Naive thymus-derived CD4-positive, alpha-beta T cell (primary cell): ENCODE results near the gene ARSG. TPM values are rescaled to one million over a fixed set of nuclear protein-coding genes. Genes with fewer than 3 reads are reported as not detected.

Source experiments
- ATAC-seq: fragments of 150-1000 bp; cut with Tn5 transposase; 2 replicates; pipeline ENCODE4 v1.10.0; 2021; ENCODE audit warnings: mild to moderate bottlenecking, moderate library complexity
- CTCF ChIA-PET: fragments of 350-600 bp; sonication (Branson Sonifier 250); formaldehyde crosslinking; loops from one replicate; lab custom pipeline; 2021; ENCODE audit warnings: antibody characterized with exemption; lab: Charles Lee
- POLR2A ChIA-PET: fragments of 350-600 bp; sonication (Branson Sonifier 250); formaldehyde crosslinking; loops from one replicate; lab custom pipeline; 2021; ENCODE audit warnings: antibody characterized with exemption, inconsistent platforms; lab: Charles Lee
- DNase-seq, 9 donors: peaks; one replicate each; pipeline versions ENCODE4 v3.0.0 to v3.0.0-alpha.2; 2020 to 2022; ENCODE audit warnings: mixed read lengths in 1 of 9
- H3K27ac ChIP-seq: one replicate; pipeline ENCODE4 v1.7.0; 2013; ENCODE audit warnings: mild to moderate bottlenecking, low read depth, low read length, moderate library complexity
- H3K27me3 ChIP-seq, 2 donors: one replicate each; pipeline ENCODE4 v1.7.0; 2013; ENCODE audit warnings: low read length in 2 of 2, mild to moderate bottlenecking in 2 of 2, moderate library complexity in 2 of 2; ENCODE audit not compliant: control insufficient read depth in 2 of 2, insufficient read depth in 2 of 2
- H3K36me3 ChIP-seq, 3 experiments: 1 replicate in 2 of 3; 2 replicates in 1 of 3; pipeline ENCODE4 v1.7.0; 2013; ENCODE audit warnings: low read length in 3 of 3, mild to moderate bottlenecking in 3 of 3, moderate library complexity in 1 of 3; ENCODE audit not compliant: insufficient read depth in 3 of 3, control insufficient read depth in 2 of 3
- H3K4me1 ChIP-seq, 2 donors: one replicate each; pipeline ENCODE4 v1.7.0; 2013; ENCODE audit warnings: low read length in 2 of 2, mild to moderate bottlenecking in 2 of 2, moderate library complexity in 1 of 2; ENCODE audit not compliant: control insufficient read depth in 2 of 2, insufficient read depth in 2 of 2
- H3K4me3 ChIP-seq: 2 replicates; pipeline ENCODE4 v1.7.0; 2013; ENCODE audit warnings: mild to moderate bottlenecking, low read length
- H3K9me3 ChIP-seq, 3 experiments: 1 replicate in 2 of 3; 2 replicates in 1 of 3; pipeline ENCODE4 v1.7.0; 2013; ENCODE audit warnings: low read length in 3 of 3; ENCODE audit not compliant: control insufficient read depth in 2 of 3
- H3K27ac Mint-ChIP-seq, 9 donors: one replicate each; pipeline ENCODE4 v1.8.0; 2020 to 2022; ENCODE audit warnings: mixed read lengths in 9 of 9, mild to moderate bottlenecking in 8 of 9, moderate library complexity in 5 of 9, inconsistent platforms in 2 of 9
- H3K27me3 Mint-ChIP-seq, 5 donors: one replicate each; pipeline ENCODE4 v1.8.0; 2021 to 2022; ENCODE audit warnings: mixed read lengths in 5 of 5, mild to moderate bottlenecking in 1 of 5
- H3K36me3 Mint-ChIP-seq, 5 donors: one replicate each; pipeline ENCODE4 v1.8.0; 2020 to 2022; ENCODE audit warnings: mixed read lengths in 5 of 5, mild to moderate bottlenecking in 3 of 5, inconsistent platforms in 1 of 5
- H3K4me1 Mint-ChIP-seq, 7 donors: one replicate each; pipeline ENCODE4 v1.8.0; 2020 to 2022; ENCODE audit warnings: mixed read lengths in 7 of 7, mild to moderate bottlenecking in 3 of 7, inconsistent platforms in 1 of 7
- H3K4me3 Mint-ChIP-seq, 10 donors: one replicate each; pipeline ENCODE4 v1.8.0; 2020 to 2022; ENCODE audit warnings: mild to moderate bottlenecking in 10 of 10, mixed read lengths in 10 of 10, moderate library complexity in 6 of 10, inconsistent platforms in 2 of 10
- H3K9me3 Mint-ChIP-seq, 11 donors: one replicate each; pipeline ENCODE4 v1.8.0; 2020 to 2022; ENCODE audit warnings: mixed read lengths in 11 of 11, mild to moderate bottlenecking in 4 of 11, inconsistent platforms in 1 of 11, moderate library complexity in 1 of 11
- intact Hi-C, 2 donors: fragments of 100-400 bp; cut with micrococcal nuclease; formaldehyde crosslinking; loops; one replicate each; pipeline ENCODE4 v1.15.1; 2023
- polyA plus RNA-seq, 2 donors: library from polyadenylated mRNA; unstranded; fragments of 300-500 nt; fragmentation: Illumina TruSeq; gene quantifications; one replicate each; pipeline ENCODE4 v1.2.3, GENCODE V29; 2021
- total RNA-seq, 6 experiments: library from RNA in 5 of 6; stranded (reverse) in 5 of 6; gene quantifications; 1 replicate in 5 of 6; 2 replicates in 1 of 6; pipeline ENCODE4 v1.2.3 and lab custom pipeline; 2021 to 2026

Gene ARSG
- total and polyA plus RNA-seq, 7 experiments from 2014 or later, result 7.3 to 20.0 (median 12.6) TPM

DNA sequence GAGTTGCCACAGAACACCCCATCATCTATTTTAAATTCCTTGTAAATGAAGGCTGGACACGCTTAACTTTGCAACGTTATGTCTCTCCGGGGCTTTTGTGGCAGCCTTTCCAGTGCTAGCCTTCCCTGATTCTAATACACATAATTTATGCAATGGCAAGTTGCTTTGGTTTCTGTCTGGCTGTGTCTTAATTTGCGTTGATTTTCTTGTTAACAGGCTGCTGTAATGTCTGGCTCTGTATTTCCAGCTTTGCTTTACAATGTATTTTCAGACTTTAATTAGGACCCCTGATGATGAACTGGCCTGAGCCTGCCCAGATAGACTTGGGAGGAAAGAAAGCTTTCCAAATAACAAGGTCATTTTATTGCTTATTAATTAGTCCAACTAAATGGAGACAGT lies 30.3 kb downstream of the ARSG start:
- ChIA-PET POLR2A (interaction anchor here (0.9 to 1.3 kb wide), 2 partner anchors 11 to 12 kb away, joined by 3 read pairs; no protein-coding TSS in a partner anchor), CTCF (interaction anchor here (1.5 kb wide), 1 partner anchor 9 kb away, joined by 3 read pairs; no protein-coding TSS in a partner anchor)
- H3K36me3 Mint-ChIP-seq, result peaks cover 0 to 8% (median 3%) of the 10 kb centered on the region in 5 donors

DNA sequence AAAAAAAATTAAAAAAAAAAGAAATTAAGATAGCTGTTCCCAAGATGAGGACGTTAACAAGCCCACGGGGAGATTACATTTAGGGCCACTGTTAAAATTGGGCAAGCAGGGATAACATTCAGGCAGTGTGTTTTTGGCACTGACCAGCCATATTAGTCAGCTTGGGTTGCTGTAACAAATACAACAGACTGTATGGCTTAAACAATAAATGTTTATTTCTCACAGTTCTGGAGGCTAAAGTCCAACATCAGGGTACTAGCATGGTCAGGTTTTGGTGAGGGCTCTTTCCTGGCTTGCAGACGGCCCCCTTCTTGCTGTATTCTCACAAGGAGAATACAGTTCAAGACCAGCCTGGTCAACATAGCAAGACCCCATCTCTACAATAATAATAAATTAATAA lies 31.3 kb downstream of the ARSG start:
- no peak overlapping the region for H3K4me3 Mint-ChIP-seq
- POLR2A ChIA-PET, result no interaction called here
- intact Hi-C loops, result no loop called here

More for the DNA sequence above, 30.3 kb downstream of the ARSG start:
- no peak for ATAC-seq
- no peak overlapping the region for H3K4me3 Mint-ChIP-seq
- no peak for DNase-seq
- H3K27me3 ChIP-seq, result no peaks in the 10 kb centered on the region
- no peaks in the 10 kb centered on the region for H3K9me3 ChIP-seq
- intact Hi-C loops, result no loop called here
- peaks cover 12 to 14% of the 10 kb centered on the region in 2 donors for H3K4me1 ChIP-seq
- no peak overlapping the region for H3K4me3 ChIP-seq
- no peak overlapping the region for H3K27ac Mint-ChIP-seq
- no peak overlapping the region for H3K27ac ChIP-seq
- H3K4me1 Mint-ChIP-seq, result peaks cover 11 to 48% (median 29%) of the 10 kb centered on the region in 7 donors
- H3K9me3 Mint-ChIP-seq, result no peaks in the 10 kb centered on the region
- H3K36me3 ChIP-seq, result no peaks in the 10 kb centered on the region
- H3K27me3 Mint-ChIP-seq, result no peaks in the 10 kb centered on the region

DNA sequence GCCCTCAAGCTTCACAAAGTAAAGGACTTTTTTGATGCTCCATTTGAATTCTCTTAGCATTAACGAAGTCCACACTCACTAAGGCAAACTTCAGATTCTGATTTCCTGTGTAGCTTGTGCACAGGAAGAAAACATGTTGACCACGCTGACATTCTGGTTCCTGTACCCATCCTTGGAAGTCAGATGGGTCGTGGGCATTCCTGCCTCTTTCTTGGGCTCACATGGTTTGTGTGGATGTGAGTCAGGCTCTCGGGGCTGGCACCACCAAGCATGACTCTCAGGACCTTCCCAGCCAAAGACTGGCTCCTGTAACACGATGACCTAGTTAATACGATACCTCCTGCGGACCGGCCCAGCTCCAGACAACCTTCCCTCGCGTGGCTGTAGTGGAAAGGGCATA lies 32.8 kb downstream of the ARSG start:
- DNase-seq (no peak), ATAC-seq (no peak)
- Histone ChIP-seq H3K4me3 (no peak overlapping the region), H3K36me3 (no peaks in the 10 kb centered on the region), H3K9me3 (no peaks in the 10 kb centered on the region), H3K27ac (no peak overlapping the region), H3K4me1 (peaks cover 7 to 8% of the 10 kb centered on the region in 2 donors), H3K27me3 (no peaks in the 10 kb centered on the region)
- POLR2A ChIA-PET, result interaction anchor here (0.6 to 1.6 kb wide), 9 partner anchors 9 to 1907 kb away, joined by 3 to 11 read pairs (median 5); partner anchors contain the start of genes ARSG and SLC16A6
- H3K27me3 Mint-ChIP-seq, result no peaks in the 10 kb centered on the region
- H3K27ac Mint-ChIP-seq, result peak overlapping the region in 2 of 9 donors; percentile 28 to 40
- intact Hi-C loops, result no loop called here
- peaks cover 7 to 45% (median 19%) of the 10 kb centered on the region in 7 donors for H3K4me1 Mint-ChIP-seq
- no peaks in the 10 kb centered on the region for H3K9me3 Mint-ChIP-seq
- H3K4me3 Mint-ChIP-seq, result peak overlapping the region in 4 of 10 donors; percentile 13 to 40 (median 26)
- CTCF ChIA-PET, result interaction anchor here (1.3 kb wide), 1 partner anchor 108 kb away, joined by 3 read pairs; no protein-coding TSS in a partner anchor
- peaks cover 0 to 6% (median 4%) of the 10 kb centered on the region in 5 donors for H3K36me3 Mint-ChIP-seq

More for the DNA sequence above, 31.3 kb downstream of the ARSG start:
- CTCF ChIA-PET, result interaction anchor here (0.7 kb wide), 1 partner anchor 112 kb away, joined by 3 read pairs; no protein-coding TSS in a partner anchor
- H3K4me1 Mint-ChIP-seq, result peaks cover 14 to 42% (median 23%) of the 10 kb centered on the region in 7 donors
- H3K9me3 ChIP-seq, result no peaks in the 10 kb centered on the region
- H3K9me3 Mint-ChIP-seq, result no peaks in the 10 kb centered on the region
- no peak overlapping the region for H3K27ac Mint-ChIP-seq
- no peak for DNase-seq
- no peaks in the 10 kb centered on the region for H3K36me3 ChIP-seq
- H3K27ac ChIP-seq, result no peak overlapping the region
- peaks cover 7 to 8% of the 10 kb centered on the region in 2 donors for H3K4me1 ChIP-seq
- no peak overlapping the region for H3K4me3 ChIP-seq
- H3K27me3 ChIP-seq, result no peaks in the 10 kb centered on the region
- H3K36me3 Mint-ChIP-seq, result peaks cover 0 to 5% (median 3%) of the 10 kb centered on the region in 5 donors
- no peaks in the 10 kb centered on the region for H3K27me3 Mint-ChIP-seq
- no peak for ATAC-seq

DNA sequence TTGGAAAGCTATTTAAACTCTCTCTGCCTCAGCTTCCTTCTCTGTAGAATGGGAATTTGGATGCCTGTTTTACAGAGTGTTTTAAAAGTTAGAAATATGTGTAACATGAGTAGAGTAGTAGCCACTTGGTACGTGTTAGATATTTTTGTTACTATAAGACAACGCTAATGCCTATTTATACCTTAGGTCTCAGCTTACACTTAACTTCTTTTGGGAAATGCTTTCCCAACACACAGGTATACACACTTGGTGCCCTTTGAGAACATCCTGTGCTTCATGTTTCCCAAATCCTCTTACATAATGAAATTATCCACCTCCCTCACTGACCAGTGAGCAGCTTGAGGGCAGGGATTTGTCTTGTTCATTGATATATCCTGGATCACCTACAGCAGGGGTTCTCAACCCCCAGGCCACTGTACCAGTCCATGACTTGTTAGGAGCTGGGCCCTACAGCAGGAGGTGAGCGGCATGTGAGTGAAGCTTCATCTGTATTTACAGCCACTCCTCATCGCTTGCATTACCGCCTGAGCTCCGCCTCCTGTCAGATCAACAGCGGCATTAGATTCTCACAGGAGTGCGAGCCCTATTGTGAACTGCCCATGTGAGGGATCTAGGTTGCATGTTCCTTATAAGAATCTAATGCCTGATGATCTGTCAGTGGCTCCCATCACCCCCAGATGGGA lies 33.5 kb downstream of the ARSG start:
- intact Hi-C loops, result no loop called here
- CTCF ChIA-PET, result interaction anchor here (1.0 kb wide), 2 partner anchors 18 to 107 kb away, joined by 3 to 4 read pairs; no protein-coding TSS in a partner anchor
- Mint-ChIP-seq H3K27me3 (no peaks in the 10 kb centered on the region), H3K27ac (no peak overlapping the region), H3K4me3 (peak overlapping the region in 1 of 10 donors; percentile 14), H3K9me3 (peaks cover 0 to under 1% (median 0%) of the 10 kb centered on the region in 11 donors), H3K36me3 (peaks cover 0 to 6% (median 4%) of the 10 kb centered on the region in 5 donors), H3K4me1 (peaks cover 7 to 40% (median 19%) of the 10 kb centered on the region in 7 donors)
- ATAC-seq, result no peak
- no peak overlapping the region for H3K27ac ChIP-seq
- POLR2A ChIA-PET, result interaction anchor here (0.6 to 1.6 kb wide), 6 partner anchors 13 to 1908 kb away, joined by 3 to 10 read pairs (median 4); partner anchors contain the start of genes ARSG and SLC16A6
- H3K27me3 ChIP-seq, result no peaks in the 10 kb centered on the region
- H3K4me1 ChIP-seq, result peaks cover 7 to 8% of the 10 kb centered on the region in 2 donors
- no peak overlapping the region for H3K4me3 ChIP-seq
- no peak for DNase-seq
- H3K9me3 ChIP-seq, result no peaks in the 10 kb centered on the region
- no peaks in the 10 kb centered on the region for H3K36me3 ChIP-seq

DNA sequence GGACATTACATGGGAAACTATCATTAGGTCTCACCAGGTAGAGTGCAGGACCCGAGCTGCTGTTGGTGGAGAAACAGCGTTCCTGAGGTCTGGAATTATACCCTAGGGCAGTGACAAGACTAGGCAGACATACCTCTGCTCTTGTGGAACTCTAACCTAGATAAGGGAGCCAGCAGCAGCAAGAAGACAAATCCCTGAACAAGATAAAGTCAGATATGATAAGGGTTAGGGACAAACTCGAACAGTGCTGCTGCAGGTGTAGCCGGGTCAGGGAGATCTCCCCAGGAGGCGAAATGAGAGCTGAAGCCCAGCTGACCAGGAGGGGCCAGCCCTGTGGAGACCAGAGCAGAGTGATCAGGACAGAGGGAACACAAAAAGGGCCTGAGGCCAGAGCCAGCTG lies 34.7 kb downstream of the ARSG start:
- Mint-ChIP-seq H3K27me3 (no peaks in the 10 kb centered on the region), H3K36me3 (peaks cover under 1 to 11% (median 5%) of the 10 kb centered on the region in 5 donors), H3K4me3 (no peak overlapping the region), H3K4me1 (peaks cover 7 to 28% (median 18%) of the 10 kb centered on the region in 7 donors), H3K27ac (peak overlapping the region in 1 of 9 donors; percentile 12), H3K9me3 (peaks cover 0 to 11% (median 4%) of the 10 kb centered on the region in 11 donors)
- ChIA-PET POLR2A (interaction anchor here (1.2 kb wide), 1 partner anchor 35 kb away, joined by 3 read pairs; the partner anchor contains the start of genes ARSG and SLC16A6), CTCF (interaction anchor here (1.0 kb wide), 1 partner anchor 16 kb away, joined by 3 read pairs; no protein-coding TSS in a partner anchor)
- DNase-seq (no peak), ATAC-seq (no peak)
- peaks cover 7 to 8% of the 10 kb centered on the region in 2 donors for H3K4me1 ChIP-seq
- H3K27me3 ChIP-seq, result no peaks in the 10 kb centered on the region
- H3K27ac ChIP-seq, result no peak overlapping the region
- intact Hi-C loops, result no loop called here
- no peaks in the 10 kb centered on the region for H3K36me3 ChIP-seq
- no peak overlapping the region for H3K4me3 ChIP-seq
- H3K9me3 ChIP-seq, result no peaks in the 10 kb centered on the region

DNA sequence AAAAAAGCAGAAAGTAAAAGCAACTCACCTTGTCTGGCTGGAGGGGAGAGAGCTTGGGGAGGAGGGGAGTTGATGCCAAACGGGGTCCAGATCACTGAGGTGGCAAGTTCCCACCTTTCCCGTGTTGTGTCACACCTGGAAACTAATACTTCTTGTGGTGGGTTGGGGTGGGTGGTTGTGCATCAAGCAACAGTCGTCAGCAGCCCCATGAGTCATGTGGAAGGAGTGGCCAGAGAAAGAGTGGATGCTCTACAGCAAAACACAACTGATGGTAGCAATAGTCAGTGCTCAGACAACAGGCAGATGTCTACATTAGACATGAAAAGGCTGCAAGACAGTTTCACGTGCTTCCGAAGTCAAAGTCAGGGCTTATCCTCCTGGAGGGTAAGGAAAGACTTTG lies 35.4 kb downstream of the ARSG start:
- Histone ChIP-seq H3K4me1 (peaks cover 7 to 8% of the 10 kb centered on the region in 2 donors), H3K36me3 (no peaks in the 10 kb centered on the region), H3K27me3 (no peaks in the 10 kb centered on the region), H3K27ac (no peak overlapping the region), H3K4me3 (no peak overlapping the region), H3K9me3 (peaks cover 0 to 4% (median 0%) of the 10 kb centered on the region in 3 experiments)
- no peaks in the 10 kb centered on the region for H3K27me3 Mint-ChIP-seq
- H3K9me3 Mint-ChIP-seq, result peaks cover 0 to 14% (median 6%) of the 10 kb centered on the region in 11 donors
- no peak for ATAC-seq
- ChIA-PET CTCF (no interaction called here), POLR2A (interaction anchor here (1.1 kb wide), 1 partner anchor 29 kb away, joined by 4 read pairs; no protein-coding TSS in a partner anchor)
- no peak overlapping the region for H3K4me3 Mint-ChIP-seq
- no peak for DNase-seq
- intact Hi-C loops, result no loop called here
- peaks cover 0 to 12% (median 6%) of the 10 kb centered on the region in 5 donors for H3K36me3 Mint-ChIP-seq
- H3K4me1 Mint-ChIP-seq, result peaks cover 7 to 27% (median 18%) of the 10 kb centered on the region in 7 donors
- H3K27ac Mint-ChIP-seq, result no peak overlapping the region
